GOT3 (cell line): ENCODE measurements around the gene TXNDC8.
"Not testable (repeated sequence)": the region's sequence is repeated elsewhere in the genome, so short reads cannot be mapped to it uniquely, and the experiment has no call there.

ENCODE experiments used
- DNase-seq: peaks from one replicate; lab custom pipeline; 2025; ENCODE audit warnings: mixed read lengths; lab: John Stamatoyannopoulos, UW

The TXNDC8 gene

DNA sequence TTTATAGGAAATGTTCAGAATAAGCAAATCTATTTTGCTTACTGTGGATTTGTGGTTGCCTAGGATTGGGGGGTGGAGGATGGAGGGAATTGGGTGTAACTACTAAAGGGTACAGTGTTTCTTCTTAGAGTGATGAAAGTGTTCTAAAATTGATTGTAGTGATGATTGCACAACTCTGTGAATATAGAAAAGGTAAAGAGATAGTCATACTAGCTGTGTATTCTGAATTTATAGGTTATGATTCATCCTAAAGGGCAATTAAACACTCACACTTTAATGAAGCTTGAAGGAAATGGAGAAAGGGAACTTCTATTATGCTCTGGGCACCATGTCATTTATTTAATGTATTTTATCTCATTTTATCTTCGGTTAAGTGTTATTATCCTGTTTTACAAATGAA, 9.9 kb downstream of the TXNDC8 start:
- DNase-seq: no peak

- DNase-seq: no peak
These were observed 13.8 kb downstream of the TXNDC8 start for GRCh38 chr9:110323818-110324217.

- DNase-seq: no peak
These were observed 16.8 kb downstream of the TXNDC8 start for GRCh38 chr9:110320651-110321445.

- DNase-seq: no peak
These were observed 17.7 kb downstream of the TXNDC8 start for GRCh38 chr9:110319781-110320492.

- no peak for DNase-seq
These were observed 19.8 kb downstream of the TXNDC8 start for GRCh38 chr9:110317911-110318310.

DNA sequence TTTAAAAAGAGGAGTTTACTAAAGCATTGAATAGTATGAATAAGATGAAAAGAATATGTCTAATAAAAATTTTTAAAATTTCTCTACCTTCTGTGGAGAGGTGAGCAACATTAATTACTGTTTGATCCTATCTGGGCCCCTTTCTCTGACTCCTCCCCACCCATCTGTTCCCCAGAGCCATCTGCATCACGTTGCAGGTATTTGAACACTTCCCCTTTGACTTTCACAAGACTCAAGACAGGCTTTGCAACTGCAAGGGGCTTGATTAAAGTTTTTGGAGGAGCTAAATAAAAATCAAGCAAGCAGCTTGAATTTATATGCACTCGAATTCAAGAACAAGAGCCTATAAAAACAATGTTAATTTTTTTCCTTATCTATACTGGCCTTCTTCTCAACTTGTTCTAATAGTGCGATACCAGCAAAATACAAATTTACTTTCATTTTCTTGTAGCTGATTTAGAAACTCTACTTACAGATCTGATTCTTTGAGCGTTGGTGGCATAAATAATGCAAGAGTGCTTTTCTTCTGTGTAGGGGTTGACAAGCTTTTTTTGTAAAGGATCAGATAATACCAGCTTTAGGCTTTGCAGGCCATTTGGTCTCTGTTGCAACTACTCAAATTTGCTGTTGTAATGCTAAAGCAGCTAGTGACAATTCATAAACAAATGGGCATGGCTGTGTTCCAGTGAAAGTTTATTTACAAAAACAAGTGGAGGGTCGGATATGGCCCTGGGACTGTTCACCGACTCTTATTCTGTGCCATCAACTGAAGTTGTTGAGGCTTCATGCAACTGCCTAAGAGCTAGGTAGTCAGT, 21.2 kb downstream of the TXNDC8 start:
- DNase-seq: no peak

DNA sequence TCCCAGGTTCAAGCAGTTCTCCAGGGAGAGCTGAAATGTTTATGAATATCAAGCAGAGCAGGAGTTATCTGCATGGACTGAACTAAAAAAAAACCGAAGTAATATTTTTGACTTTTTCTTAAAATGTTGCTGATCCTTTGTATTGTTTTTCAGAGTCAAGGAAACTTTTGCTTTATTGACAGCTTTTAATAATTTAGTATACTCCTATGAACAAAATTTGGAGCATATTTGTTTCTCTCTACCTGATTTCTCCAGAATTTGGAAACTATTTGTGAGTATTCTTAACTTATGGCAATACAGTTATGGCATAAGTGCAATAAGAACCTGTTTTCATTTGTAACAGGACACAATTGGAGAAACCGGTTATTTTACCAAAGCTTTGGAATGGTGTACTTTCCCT, 25.7 kb downstream of the TXNDC8 start:
- DNase-seq: not testable (repeated sequence)

GRCh38 chr9:110309681-110310080, 28.0 kb downstream of the TXNDC8 start:
- no peak for DNase-seq

- no peak for DNase-seq
These were observed 29.0 kb downstream of the TXNDC8 start for GRCh38 chr9:110308633-110309038.

DNA sequence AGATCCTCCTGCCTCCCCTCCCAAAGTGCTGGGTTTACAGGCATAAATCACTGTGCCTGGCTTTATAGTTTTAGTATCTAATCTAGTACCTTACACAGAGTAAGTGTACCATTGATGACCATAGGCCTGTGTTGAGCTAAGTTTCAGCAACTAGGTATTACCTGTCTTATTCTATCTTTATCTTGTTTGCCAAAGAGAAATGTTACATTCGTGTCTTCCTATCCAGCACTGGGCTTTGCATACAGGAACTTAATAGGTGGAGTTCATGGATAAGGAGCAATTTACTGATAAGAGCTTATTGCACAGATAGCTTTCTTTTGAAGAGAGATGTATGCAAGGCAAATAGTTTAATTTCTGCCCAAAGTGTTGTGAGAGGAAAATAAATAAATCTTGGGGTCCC, 30.5 kb downstream of the TXNDC8 start:
- no peak for DNase-seq

DNA sequence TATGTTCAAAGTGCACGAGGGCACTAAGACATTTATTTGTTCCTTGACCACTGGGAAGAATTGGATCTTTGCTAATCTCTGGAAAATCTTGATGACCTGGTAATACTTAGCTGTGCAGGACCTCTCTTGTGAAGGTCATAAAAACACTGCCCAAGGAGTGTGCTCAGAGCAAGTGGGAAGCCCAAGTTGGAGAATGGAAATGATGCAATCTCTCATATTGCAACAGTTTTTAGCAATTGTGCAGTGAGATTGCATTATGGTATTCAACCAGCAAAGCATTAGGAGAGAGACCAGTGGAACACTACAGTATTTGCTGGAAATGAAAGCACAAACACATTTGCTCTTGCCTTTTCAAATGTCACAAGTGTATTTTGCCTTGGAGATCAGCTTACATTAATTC, 34.5 kb downstream of the TXNDC8 start:
- no peak for DNase-seq

- DNase-seq: no peak
These were observed 39.5 kb downstream of the TXNDC8 start for GRCh38 chr9:110298043-110298605.

DNA sequence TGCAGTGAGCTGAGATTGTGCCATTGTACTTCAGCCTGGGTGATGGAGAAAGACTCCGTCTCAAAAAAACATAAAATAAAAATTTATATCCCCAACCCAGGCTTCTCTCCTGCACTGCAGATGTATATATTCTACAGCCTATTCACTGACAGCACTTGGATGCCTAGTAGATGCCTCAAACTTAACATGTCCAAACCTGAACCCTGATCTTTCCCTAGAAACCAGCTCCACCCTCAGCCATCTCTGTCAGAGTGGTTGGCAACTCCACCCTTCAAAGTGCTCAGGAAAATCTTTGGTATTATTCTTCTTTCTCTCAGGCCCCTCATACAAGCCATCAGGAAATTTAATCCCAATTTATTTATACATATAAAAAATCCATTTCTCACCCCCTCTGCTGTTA, 44.4 kb downstream of the TXNDC8 start:
- DNase-seq: no peak

GRCh38 chr9:110291921-110292557, 45.6 kb downstream of the TXNDC8 start:
- DNase-seq: no peak

- DNase-seq: no peak
These were observed 47.7 kb downstream of the TXNDC8 start for GRCh38 chr9:110290001-110290400.

- DNase-seq: no peak
These were observed 49.2 kb downstream of the TXNDC8 start for GRCh38 chr9:110288503-110288902.

GRCh38 chr9:110287289-110287680, 50.4 kb downstream of the TXNDC8 start:
- DNase-seq: no peak

GRCh38 chr9:110284211-110284844, 53.3 kb downstream of the TXNDC8 start:
- no peak for DNase-seq

DNA sequence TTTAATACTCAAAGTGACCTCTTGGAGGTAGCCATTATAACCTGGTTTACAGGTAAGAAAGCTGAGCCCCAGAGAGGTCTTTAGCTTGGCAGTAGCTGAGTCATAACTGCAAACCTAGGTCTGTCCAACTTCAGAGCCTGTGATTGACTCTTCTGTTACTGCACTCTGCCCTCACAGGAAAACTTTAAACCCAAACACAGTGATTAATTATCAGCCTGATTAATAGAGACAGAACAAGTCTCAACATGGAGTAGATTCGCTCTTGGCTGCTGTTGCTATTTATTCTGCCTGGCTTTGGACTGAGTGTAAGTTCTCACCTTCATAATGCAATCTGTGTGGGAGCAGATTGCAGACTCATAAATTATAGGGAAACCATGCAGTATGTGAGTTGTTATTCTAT, 53.9 kb downstream of the TXNDC8 start:
- no peak for DNase-seq

DNA sequence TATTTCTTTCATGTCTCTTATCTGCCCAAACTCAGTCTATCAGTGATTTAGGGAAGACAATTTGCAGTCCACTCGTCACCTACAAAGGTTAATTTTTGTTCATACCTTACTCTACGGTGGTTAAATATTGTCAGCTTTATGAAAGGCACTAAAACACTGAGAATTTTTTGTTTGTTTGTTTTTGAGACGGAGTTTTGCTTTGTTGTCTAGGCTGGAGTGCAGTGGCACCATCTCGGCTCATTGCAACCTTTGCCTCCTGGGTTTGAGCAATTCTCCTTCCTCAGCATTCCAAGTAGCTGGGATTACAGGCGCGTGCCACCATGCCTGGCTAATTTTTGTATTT, 55.0 kb downstream of the TXNDC8 start:
- DNase-seq: no peak

- no peak for DNase-seq
These were observed 55.5 kb downstream of the TXNDC8 start for GRCh38 chr9:110282018-110282738.
